Fibroblast of skin of left biceps (primary cell): ENCODE results near the gene ORC5.
"Not testable (repeated sequence)": the region's sequence is repeated elsewhere in the genome, so short reads cannot be mapped to it uniquely, and the experiment has no call there.

Experiments
- DNase-seq, 2 experiments: peaks; one replicate each; pipeline ENCODE4 v3.0.0-alpha.2; 2013; ENCODE audit warnings: low read depth in 2 of 2

Gene ORC5

GRCh38 chr7:104207731-104208420 is at the start of gene ORC5:
Gene ORC5 (minus strand): TSS chr7:104208013. CDS start chr7:104207904, 109 bp downstream.
- DNase-seq: peak; percentile 44 to 46

GRCh38 chr7:104255616-104256015 is 47.8 kb upstream of the ORC5 start:
- DNase-seq: no peak

GRCh38 chr7:104255194-104255593 is 47.4 kb upstream of the ORC5 start:
- DNase-seq: no peak

- DNase-seq: no peak
Observed at GRCh38 chr7:104254696-104255095, 46.9 kb upstream of the ORC5 start.

GRCh38 chr7:104252409-104253134 is 44.8 kb upstream of the ORC5 start:
- DNase-seq: no peak

- no peak for DNase-seq
Observed at GRCh38 chr7:104242638-104243037, 34.8 kb upstream of the ORC5 start.

GRCh38 chr7:104241538-104242209 is 33.9 kb upstream of the ORC5 start:
- no peak for DNase-seq

- DNase-seq: no peak
Observed at GRCh38 chr7:104241135-104241534, 33.3 kb upstream of the ORC5 start.

- DNase-seq: no peak
Observed at GRCh38 chr7:104240401-104240800, 32.6 kb upstream of the ORC5 start.

- not testable (repeated sequence) for DNase-seq
Observed at GRCh38 chr7:104234990-104235389, 27.2 kb upstream of the ORC5 start.

GRCh38 chr7:104231054-104232046 is 23.5 kb upstream of the ORC5 start:
- no peak for DNase-seq

- peak in 1 of 2 experiments; percentile 15 for DNase-seq
Observed at GRCh38 chr7:104230606-104231005, 22.8 kb upstream of the ORC5 start.

- no peak for DNase-seq
Observed at GRCh38 chr7:104228442-104228841, 20.6 kb upstream of the ORC5 start.

GRCh38 chr7:104225451-104225850 is 17.6 kb upstream of the ORC5 start:
- no peak for DNase-seq

- DNase-seq: no peak
Observed at GRCh38 chr7:104217620-104218019, 9.8 kb upstream of the ORC5 start.

- no peak for DNase-seq
Observed at GRCh38 chr7:104209063-104209462, 1.2 kb upstream of the ORC5 start.

GRCh38 chr7:104208421-104208780 is 588 bp upstream of the ORC5 start:
- no peak for DNase-seq

- no peak for DNase-seq
Observed at GRCh38 chr7:104207348-104207730, 474 bp downstream of the ORC5 start.

GRCh38 chr7:104206841-104207240 is 972 bp downstream of the ORC5 start:
- DNase-seq: no peak

GRCh38 chr7:104198673-104199278 is 9.0 kb downstream of the ORC5 start:
- no peak for DNase-seq

GRCh38 chr7:104196161-104196560 is 11.7 kb downstream of the ORC5 start:
- no peak for DNase-seq
